ENCODE measurements around the gene SEMA6D.
"Not testable (repeated sequence)": the region's sequence is repeated elsewhere in the genome, so short reads cannot be mapped to it uniquely, and the experiment has no call there.

The SEMA6D gene

GRCh38 chr15:47716516-47716915 is 789 bp upstream of the SEMA6D start:
- no peak for DNase-seq

GRCh38 chr15:47718497-47719437 is 1.5 kb downstream of the SEMA6D start:
- DNase-seq: peak; percentile 31

- DNase-seq: no peak
Observed at GRCh38 chr15:47719730-47720129, 2.4 kb downstream of the SEMA6D start.

GRCh38 chr15:47720555-47720954 is 3.2 kb downstream of the SEMA6D start:
- DNase-seq: peak; percentile 53

- no peak for DNase-seq
Observed at GRCh38 chr15:47721676-47722075, 4.4 kb downstream of the SEMA6D start.

GRCh38 chr15:47724346-47724745 is 7.0 kb downstream of the SEMA6D start:
- DNase-seq: no peak

- DNase-seq: no peak
Observed at GRCh38 chr15:47725051-47725450, 7.7 kb downstream of the SEMA6D start.

GRCh38 chr15:47725906-47726305 is 8.6 kb downstream of the SEMA6D start:
- DNase-seq: no peak

GRCh38 chr15:47726399-47726823 is 9.1 kb downstream of the SEMA6D start:
- DNase-seq: no peak

GRCh38 chr15:47727137-47727536 is 9.8 kb downstream of the SEMA6D start:
- DNase-seq: no peak

GRCh38 chr15:47727676-47728075 is 10.4 kb downstream of the SEMA6D start:
- DNase-seq: no peak

- no peak for DNase-seq
Observed at GRCh38 chr15:47728426-47728825, 11.1 kb downstream of the SEMA6D start.

GRCh38 chr15:47728886-47729285 is 11.6 kb downstream of the SEMA6D start:
- no peak for DNase-seq

GRCh38 chr15:47731230-47731629 is 13.9 kb downstream of the SEMA6D start:
- no peak for DNase-seq

- DNase-seq: no peak
Observed at GRCh38 chr15:47732248-47732647, 14.9 kb downstream of the SEMA6D start.

- DNase-seq: no peak
Observed at GRCh38 chr15:47733085-47733484, 15.8 kb downstream of the SEMA6D start.

GRCh38 chr15:47736143-47736786 is 19.0 kb downstream of the SEMA6D start:
- DNase-seq: no peak

- DNase-seq: peak; percentile 38
Observed at GRCh38 chr15:47737477-47737876, 20.2 kb downstream of the SEMA6D start.

- DNase-seq: not testable (repeated sequence)
Observed at GRCh38 chr15:47738144-47738825, 21.0 kb downstream of the SEMA6D start.

- no peak for DNase-seq
Observed at GRCh38 chr15:47741082-47741481, 23.8 kb downstream of the SEMA6D start.

- no peak for DNase-seq
Observed at GRCh38 chr15:47741907-47742306, 24.6 kb downstream of the SEMA6D start.

GRCh38 chr15:47742334-47742733 is 25.0 kb downstream of the SEMA6D start:
- DNase-seq: no peak

GRCh38 chr15:47742742-47743141 is 25.4 kb downstream of the SEMA6D start:
- DNase-seq: no peak
